Colonic mucosa (tissue), 4 donors: Measurements from ENCODE around the gene GLRX2. TPM values are rescaled to one million over a fixed set of nuclear protein-coding genes. Genes with fewer than 3 reads are reported as not detected.

Source experiments
- DNase-seq: peaks from one replicate; pipeline ENCODE4 v3.0.0-alpha.2; 2020
- H3K27ac ChIP-seq: fragments of 200-600 bp; one replicate; pipeline ENCODE4 v1.8.0; 2021
- H3K27me3 ChIP-seq: fragments of 200-600 bp; one replicate; pipeline ENCODE4 v1.8.0; 2021
- H3K36me3 ChIP-seq: fragments of 200-600 bp; one replicate; pipeline ENCODE4 v1.8.0; 2021
- H3K4me1 ChIP-seq: fragments of 200-600 bp; one replicate; pipeline ENCODE4 v1.8.0; 2021; ENCODE audit warnings: mild to moderate bottlenecking
- H3K4me3 ChIP-seq: fragments of 200-600 bp; one replicate; pipeline ENCODE4 v1.8.0; 2021
- H3K9ac ChIP-seq, 2 donors: one replicate each; pipeline ENCODE4 v1.7.0; 2013; ENCODE audit warnings: control low read depth in 2 of 2, low read depth in 2 of 2, low read length in 2 of 2
- H3K9me3 ChIP-seq: fragments of 200-600 bp; one replicate; pipeline ENCODE4 v1.8.0; 2021
- intact Hi-C: fragments of 100-400 bp; cut with DNase I; formaldehyde crosslinking; loops from one replicate; pipeline ENCODE4 v1.14.1; 2022
- total RNA-seq, 2 donors: library from RNA; stranded (reverse); fragmentation: NEBNext Ultra II Directional in 1 of 2; extraction: Animal tissue kit (Norgen Biotek cat#: 25700) in 1 of 2; gene quantifications; one replicate each; pipeline ENCODE4 v1.2.1, GENCODE V29; 2021
- TF ChIP-seq, protein P1 (sequence below): fragments of 200-600 bp; IDR thresholded peaks from one replicate; pipeline ENCODE4 v1.8.0; 2022; ENCODE audit warnings: antibody characterized with exemption, mild to moderate bottlenecking
- donor health status: healthy.
- donor health status: DM: no; HTN: no; CAD: no.
- donor health status: DM: no; HTN: no; CAD: no.

The GLRX2 gene, protein sequence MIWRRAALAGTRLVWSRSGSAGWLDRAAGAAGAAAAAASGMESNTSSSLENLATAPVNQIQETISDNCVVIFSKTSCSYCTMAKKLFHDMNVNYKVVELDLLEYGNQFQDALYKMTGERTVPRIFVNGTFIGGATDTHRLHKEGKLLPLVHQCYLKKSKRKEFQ
- total RNA-seq: 10 to 100 TPM; 22.3 to 38.1 TPM

DNA sequence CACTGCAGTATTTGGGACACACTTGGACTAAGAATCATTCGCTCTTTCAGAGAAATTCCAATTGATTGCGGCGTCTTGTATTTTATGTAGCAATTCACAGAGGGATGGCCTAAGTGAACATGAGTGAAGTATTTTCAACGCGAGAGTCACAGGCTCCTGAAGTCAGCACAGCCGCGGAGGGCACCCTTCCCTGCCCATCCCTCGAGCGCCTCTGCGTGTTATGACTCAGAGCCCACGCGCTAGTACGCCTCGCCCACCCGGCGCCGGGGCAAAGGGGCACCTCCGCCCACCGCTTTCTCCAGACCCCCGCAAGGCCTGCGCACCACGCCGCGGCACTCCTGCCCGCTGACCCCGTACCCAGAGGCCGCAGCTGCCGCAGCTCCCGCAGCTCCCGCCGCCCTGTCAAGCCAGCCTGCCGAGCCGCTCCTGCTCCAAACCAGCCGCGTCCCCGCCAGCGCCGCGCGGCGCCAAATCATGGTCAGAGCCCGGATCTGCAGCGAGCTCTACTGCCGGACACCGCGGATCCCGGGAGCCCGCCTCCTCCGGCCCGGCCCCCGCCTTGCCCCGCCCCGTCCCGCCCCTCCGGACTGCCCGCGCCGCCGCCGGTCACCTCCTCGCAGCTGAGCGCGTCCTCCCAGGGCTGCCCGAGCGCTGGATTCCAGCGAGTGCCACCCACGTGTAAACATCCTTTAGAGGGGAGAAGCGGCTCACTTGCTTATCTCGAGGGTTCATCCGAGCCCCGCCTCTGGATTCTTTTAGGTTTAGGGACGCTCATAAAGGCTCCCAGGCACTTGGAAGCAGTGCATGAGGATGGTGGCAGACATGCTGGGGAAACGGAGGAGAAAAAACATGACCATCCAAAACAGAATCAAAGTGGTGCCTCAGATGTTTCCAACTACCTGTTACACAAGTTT, at the start of gene GLRX2:
TSS of gene GLRX2 (minus strand) at position 508 of the 914 bp plus-strand sequence. CDS start at position 476, 32 bp downstream.
- TF ChIP-seq, protein P1, sequence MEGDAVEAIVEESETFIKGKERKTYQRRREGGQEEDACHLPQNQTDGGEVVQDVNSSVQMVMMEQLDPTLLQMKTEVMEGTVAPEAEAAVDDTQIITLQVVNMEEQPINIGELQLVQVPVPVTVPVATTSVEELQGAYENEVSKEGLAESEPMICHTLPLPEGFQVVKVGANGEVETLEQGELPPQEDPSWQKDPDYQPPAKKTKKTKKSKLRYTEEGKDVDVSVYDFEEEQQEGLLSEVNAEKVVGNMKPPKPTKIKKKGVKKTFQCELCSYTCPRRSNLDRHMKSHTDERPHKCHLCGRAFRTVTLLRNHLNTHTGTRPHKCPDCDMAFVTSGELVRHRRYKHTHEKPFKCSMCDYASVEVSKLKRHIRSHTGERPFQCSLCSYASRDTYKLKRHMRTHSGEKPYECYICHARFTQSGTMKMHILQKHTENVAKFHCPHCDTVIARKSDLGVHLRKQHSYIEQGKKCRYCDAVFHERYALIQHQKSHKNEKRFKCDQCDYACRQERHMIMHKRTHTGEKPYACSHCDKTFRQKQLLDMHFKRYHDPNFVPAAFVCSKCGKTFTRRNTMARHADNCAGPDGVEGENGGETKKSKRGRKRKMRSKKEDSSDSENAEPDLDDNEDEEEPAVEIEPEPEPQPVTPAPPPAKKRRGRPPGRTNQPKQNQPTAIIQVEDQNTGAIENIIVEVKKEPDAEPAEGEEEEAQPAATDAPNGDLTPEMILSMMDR: no peak
- intact Hi-C loops: loop anchor here (5.0 kb wide), 1 partner anchor 38 kb away; no protein-coding TSS in a partner anchor

DNA sequence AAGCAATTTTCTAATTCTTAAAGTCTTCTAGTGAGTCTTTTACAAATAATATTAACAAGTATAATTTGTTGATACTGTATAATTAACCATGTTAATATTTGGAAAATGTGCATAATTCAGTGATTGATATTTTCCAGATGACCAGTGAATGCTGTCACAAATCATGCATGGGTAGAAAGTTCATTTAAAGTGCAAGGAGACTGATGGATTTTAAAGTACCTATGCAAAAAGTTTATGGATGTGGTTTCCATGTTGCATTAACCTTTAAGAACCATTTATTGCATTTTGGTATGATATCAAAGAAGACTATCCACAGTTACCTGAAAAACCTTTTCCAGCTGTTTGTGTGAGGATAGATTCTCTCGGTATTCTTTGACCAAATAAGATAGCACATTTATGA, 39.8 kb upstream of the GLRX2 start:
- Histone ChIP-seq H3K36me3 (no peaks in the 10 kb centered on the region), H3K27ac (no peak overlapping the region), H3K9me3 (no peaks in the 10 kb centered on the region), H3K4me3 (no peak overlapping the region), H3K4me1 (no peaks in the 10 kb centered on the region), H3K27me3 (no peaks in the 10 kb centered on the region), H3K9ac (no peak overlapping the region)
- TF ChIP-seq, protein P1: no peak
- intact Hi-C loops: loop anchor here (10.0 kb wide), 1 partner anchor 1150 kb away; no protein-coding TSS in a partner anchor
- no peak for DNase-seq

More for the DNA sequence above, at the start of gene GLRX2:
- no peaks in the 10 kb centered on the region for H3K27me3 ChIP-seq
- peak within 1 kb of the TSS; percentile 84 to 86 for H3K9ac ChIP-seq
- peak; percentile 89 for DNase-seq
- H3K9me3 ChIP-seq: no peaks in the 10 kb centered on the region
- H3K36me3 ChIP-seq: no peaks in the 10 kb centered on the region
- H3K4me1 ChIP-seq: no peaks in the 10 kb centered on the region
- H3K27ac ChIP-seq: peak within 1 kb of the TSS; percentile 95
- H3K4me3 ChIP-seq: peak within 1 kb of the TSS; percentile 87

DNA sequence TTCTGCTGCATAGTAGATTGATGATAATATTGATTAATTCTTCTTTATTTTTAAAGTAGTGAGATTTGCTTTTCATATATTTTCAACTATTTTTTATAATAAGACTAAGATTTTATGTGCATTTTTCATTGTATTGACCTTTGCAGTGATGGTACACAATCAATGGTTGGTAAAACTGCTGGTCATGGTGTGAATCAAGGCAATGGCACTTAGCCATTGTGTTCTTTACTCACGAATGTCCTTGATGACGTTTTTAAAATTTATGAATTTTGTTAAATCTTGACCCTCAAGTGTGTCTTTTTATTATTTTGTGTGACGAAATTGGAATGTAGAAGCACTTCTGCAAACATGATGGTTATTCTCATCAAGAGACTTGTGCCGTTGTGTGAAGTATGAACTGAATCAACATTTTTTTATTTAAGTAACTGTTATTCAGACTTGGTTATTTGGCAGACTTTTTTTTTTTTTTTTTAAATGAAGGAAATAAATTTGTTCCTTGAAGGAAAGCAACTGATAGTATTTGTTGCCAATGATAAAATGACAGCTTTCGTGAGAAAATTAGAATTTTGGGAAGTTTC, 39.2 kb upstream of the GLRX2 start:
- no peaks in the 10 kb centered on the region for H3K27me3 ChIP-seq
- H3K4me3 ChIP-seq: no peak overlapping the region
- TF ChIP-seq, protein P1: no peak
- intact Hi-C loops: loop anchor here (10.0 kb wide), 1 partner anchor 1150 kb away; no protein-coding TSS in a partner anchor
- no peak for DNase-seq
- no peaks in the 10 kb centered on the region for H3K36me3 ChIP-seq
- H3K9me3 ChIP-seq: no peaks in the 10 kb centered on the region
- H3K27ac ChIP-seq: no peak overlapping the region
- no peaks in the 10 kb centered on the region for H3K4me1 ChIP-seq
- H3K9ac ChIP-seq: no peak overlapping the region

DNA sequence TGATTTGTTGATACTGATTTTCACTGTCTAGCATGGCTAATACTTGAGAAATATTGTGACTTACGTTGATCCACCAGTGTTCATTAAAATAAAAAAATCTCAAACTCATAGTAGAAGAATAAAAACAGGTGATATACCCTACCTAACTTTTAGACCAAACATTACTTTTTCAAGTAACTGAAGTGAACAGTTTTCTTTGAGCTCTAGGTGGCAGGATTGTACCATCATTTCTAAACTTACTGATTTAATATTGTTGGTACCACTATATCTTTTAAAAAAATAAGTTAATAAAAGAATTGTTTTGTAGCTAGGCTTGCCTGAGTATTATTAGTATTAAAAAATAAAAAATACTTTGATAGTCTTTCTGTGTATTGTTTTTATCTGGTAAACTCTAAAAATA, 38.1 kb upstream of the GLRX2 start:
- H3K36me3 ChIP-seq: no peaks in the 10 kb centered on the region
- H3K4me1 ChIP-seq: no peaks in the 10 kb centered on the region
- H3K4me3 ChIP-seq: no peak overlapping the region
- DNase-seq: no peak
- TF ChIP-seq, protein P1: no peak
- H3K27me3 ChIP-seq: no peaks in the 10 kb centered on the region
- no peak overlapping the region for H3K27ac ChIP-seq
- H3K9ac ChIP-seq: no peak overlapping the region
- intact Hi-C loops: loop anchor here (10.0 kb wide), 1 partner anchor 1152 kb away; no protein-coding TSS in a partner anchor
- no peaks in the 10 kb centered on the region for H3K9me3 ChIP-seq

DNA sequence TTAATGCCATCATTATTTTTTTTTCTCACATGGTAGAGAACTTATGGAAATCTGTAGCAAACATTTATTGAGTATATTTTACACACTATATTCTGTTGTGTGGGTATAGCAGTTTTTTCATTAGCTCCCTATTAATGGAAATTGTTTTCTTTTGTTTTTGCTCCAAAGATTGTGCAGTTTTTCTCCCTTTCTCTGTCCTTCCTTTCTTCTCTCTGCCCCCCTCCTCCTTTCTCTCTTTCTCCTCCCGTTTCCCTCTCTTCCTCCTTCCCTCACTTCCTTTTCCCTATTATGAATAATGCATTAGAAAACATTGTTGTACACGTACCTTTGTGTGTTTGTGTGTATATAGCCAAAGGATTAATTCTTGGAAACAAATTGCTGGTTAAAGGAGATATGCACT, 37.2 kb upstream of the GLRX2 start:
- intact Hi-C loops: loop anchor here (10.0 kb wide), 1 partner anchor 1152 kb away; no protein-coding TSS in a partner anchor
- no peaks in the 10 kb centered on the region for H3K4me1 ChIP-seq
- no peaks in the 10 kb centered on the region for H3K9me3 ChIP-seq
- no peak for DNase-seq
- H3K27ac ChIP-seq: no peak overlapping the region
- no peaks in the 10 kb centered on the region for H3K36me3 ChIP-seq
- no peak overlapping the region for H3K9ac ChIP-seq
- no peaks in the 10 kb centered on the region for H3K27me3 ChIP-seq
- TF ChIP-seq, protein P1: no peak
- H3K4me3 ChIP-seq: no peak overlapping the region
